A549 (cell line): Measurements from ENCODE around the gene ATP11A. TPM values are rescaled to one million over a fixed set of nuclear protein-coding genes. Genes with fewer than 3 reads are reported as not detected.

ENCODE experiments used
- ATAC-seq, 2 experiments: fragments of 200-7000 bp in 1 of 2; fragments of >200 bp in 1 of 2; cut with Nextera tagmentation in 1 of 2; cut with Tn5 transposase in 1 of 2; 3 replicates each; pipeline versions ENCODE4 v1.8.0 to v1.9.1; 2018 to 2020; ENCODE audit warnings: mild to moderate bottlenecking in 1 of 2, moderate library complexity in 1 of 2
- CTCF ChIA-PET: fragments of 300-600 bp; sonication (Branson Sonifier 250); formaldehyde crosslinking; extraction: SDS; loops from one replicate; lab custom pipeline; 2021; ENCODE audit warnings: antibody characterized with exemption, inconsistent platforms; lab: Yijun Ruan, JAX
- POLR2A ChIA-PET: fragments of 350-600 bp; formaldehyde crosslinking; extraction: SDS; loops from one replicate; lab custom pipeline; 2021; ENCODE audit warnings: antibody characterized with exemption, inconsistent platforms; lab: Yijun Ruan, JAX
- DNase-seq, 2 experiments: peaks; one replicate each; pipeline versions ENCODE4 v3.0.0 to v3.0.0-alpha.2; 2011 to 2016; ENCODE audit warnings: low read depth in 1 of 2, low spot score in 1 of 2
- FAIRE-seq: peaks from 2 replicates; lab custom pipeline; 2011; peaks lifted over from hg19 to GRCh38; lab: Jason Lieb, UNC
- H3K27ac ChIP-seq, 2 experiments: fragments of >200 bp; sonication (Bioruptor Twin); formaldehyde crosslinking; 3 replicates each; pipeline ENCODE4 v1.5.1; 2016 to 2017
- H3K4me1 ChIP-seq: fragments of >200 bp; sonication (Bioruptor Twin); formaldehyde crosslinking; 3 replicates; pipeline ENCODE4 v1.6.1; 2016
- H3K4me2 ChIP-seq: fragments of >200 bp; sonication (Bioruptor Twin); formaldehyde crosslinking; 3 replicates; pipeline ENCODE4 v1.6.1; 2016
- H3K4me3 ChIP-seq: fragments of >200 bp; sonication (Bioruptor Twin); formaldehyde crosslinking; 3 replicates; pipeline ENCODE4 v1.5.1; 2016
- H3K9me3 ChIP-seq: fragments of >200 bp; sonication (Bioruptor Twin); formaldehyde crosslinking; 3 replicates; pipeline ENCODE4 v1.6.1; 2016
- CBX8 ChIP-seq: fragments of 200-600 bp; sonication (generic); IDR thresholded peaks from 2 replicates; pipeline ENCODE4 v1.6.1; 2016
- CEBPB ChIP-seq, 2 experiments: fragments of >200 bp in 1 of 2; sonication (Bioruptor Twin) in 1 of 2; formaldehyde crosslinking in 1 of 2; IDR thresholded peaks; 2 replicates each; pipeline ENCODE4 v1.6.1; 2012 to 2016
- CHD2 ChIP-seq: fragments of 150-350 bp; IDR thresholded peaks from 2 replicates; pipeline ENCODE4 v1.6.1; 2014; ENCODE audit warnings: low read length; ENCODE audit not compliant: partially characterized antibody
- EP300 ChIP-seq, 2 experiments: fragments of >200 bp; sonication (Bioruptor Twin); formaldehyde crosslinking; IDR thresholded peaks; 2 replicates in 1 of 2; 3 replicates in 1 of 2; pipeline ENCODE4 v1.6.1; 2016 to 2017
- ESRRA ChIP-seq: fragments of 150-350 bp; IDR thresholded peaks from 2 replicates; pipeline ENCODE4 v1.6.1; 2014; ENCODE audit warnings: mild to moderate bottlenecking, low read length, borderline replicate concordance
- FOSB ChIP-seq: fragments of 250-450 bp; sonication (Bioruptor Pico); IDR thresholded peaks from 2 replicates; pipeline ENCODE4 v1.5.0; 2020; ENCODE audit warnings: mild to moderate bottlenecking, moderate library complexity
- FOXS1 ChIP-seq: fragments of 250-450 bp; sonication (Bioruptor Pico); IDR thresholded peaks from 2 replicates; pipeline ENCODE4 v1.5.0; 2020; ENCODE audit warnings: mild to moderate bottlenecking, moderate library complexity
- GATA3 ChIP-seq: IDR thresholded peaks from 2 replicates; pipeline ENCODE4 v1.6.1; 2012; ENCODE audit warnings: borderline replicate concordance
- HOXA7 ChIP-seq: fragments of 250-450 bp; sonication (Bioruptor Pico); IDR thresholded peaks from 2 replicates; pipeline ENCODE4 v1.5.0; 2020; ENCODE audit warnings: mild to moderate bottlenecking, moderate library complexity
- HOXB5 ChIP-seq: fragments of 250-450 bp; sonication (Bioruptor Pico); IDR thresholded peaks from 2 replicates; pipeline ENCODE4 v1.5.0; 2020; ENCODE audit warnings: mild to moderate bottlenecking, moderate library complexity
- JUN ChIP-seq, 2 experiments: fragments of >200 bp; sonication (Bioruptor Twin); formaldehyde crosslinking; IDR thresholded peaks; 2 replicates in 1 of 2; 3 replicates in 1 of 2; pipeline ENCODE4 v1.6.1; 2016 to 2017
- JUNB ChIP-seq: fragments of >200 bp; sonication (Bioruptor Twin); formaldehyde crosslinking; IDR thresholded peaks from 2 replicates; pipeline ENCODE4 v1.6.1; 2016
- KDM1A ChIP-seq: fragments of 200-600 bp; sonication (generic); IDR thresholded peaks from 2 replicates; pipeline ENCODE4 v1.6.1; 2016; ENCODE audit warnings: low read depth, mild to moderate bottlenecking
- KDM5A ChIP-seq: fragments of 200-600 bp; sonication (generic); IDR thresholded peaks from 2 replicates; pipeline ENCODE4 v1.6.1; 2016; ENCODE audit warnings: antibody characterized with exemption, mild to moderate bottlenecking
- NFE2L2 ChIP-seq: fragments of 150-350 bp; conservative IDR thresholded peaks from 2 replicates; pipeline ENCODE4 v1.6.1; 2014; ENCODE audit warnings: low read length
- NPAS2 ChIP-seq: fragments of 250-450 bp; sonication (Bioruptor Pico); IDR thresholded peaks from 2 replicates; pipeline ENCODE4 v1.8.0; 2022; ENCODE audit warnings: mild to moderate bottlenecking, moderate library complexity, borderline replicate concordance
- PHF8 ChIP-seq: fragments of 200-600 bp; sonication (generic); IDR thresholded peaks from 2 replicates; pipeline ENCODE4 v1.6.1; 2016; ENCODE audit warnings: low read depth, mild to moderate bottlenecking, antibody characterized with exemption, moderate library complexity, borderline replicate concordance
- POLR2A ChIP-seq: IDR thresholded peaks from 2 replicates; pipeline ENCODE4 v1.6.1; 2012; ENCODE audit warnings: mild to moderate bottlenecking, low read length
- RCOR1 ChIP-seq: fragments of 150-350 bp; IDR thresholded peaks from 2 replicates; pipeline ENCODE4 v1.6.1; 2014; ENCODE audit warnings: antibody characterized with exemption, low read length, low read depth
- RFX5 ChIP-seq: fragments of 450-650 bp; IDR thresholded peaks from 2 replicates; pipeline ENCODE4 v1.7.1; 2014; ENCODE audit warnings: antibody characterized with exemption, mild to moderate bottlenecking, moderate library complexity
- SREBF2 ChIP-seq: fragments of 450-650 bp; IDR thresholded peaks from 2 replicates; pipeline ENCODE4 v1.6.1; 2014; ENCODE audit warnings: mild to moderate bottlenecking, moderate library complexity
- TFCP2L1 ChIP-seq: fragments of 250-450 bp; sonication (Bioruptor Pico); IDR thresholded peaks from 2 replicates; pipeline ENCODE4 v1.5.0; 2021; ENCODE audit warnings: mild to moderate bottlenecking
- WGBS: methylation state at CpG from one replicate; pipeline ENCODE4 v1.1.6; 2017; ENCODE audit errors: missing lambda C conversion rate; 5-methylcytosine and 5-hydroxymethylcytosine counted together
- polyA plus RNA-seq, 4 experiments: library from polyadenylated mRNA; depleted of rRNA in 3 of 4; stranded (reverse); fragments of >200 nt; fragmentation: RNase III in 1 of 4; extraction: RNeasy Plus Mini Kit Qiagen cat#74134 plus additional on column Dnase treatment in 1 of 4; gene quantifications; 2 replicates in 3 of 4; 3 replicates in 1 of 4; pipeline ENCODE4 v1.2.3, GENCODE V29; 2011 to 2017
- TF ChIP-seq, protein P1 (sequence below): fragments of 200-600 bp; sonication (generic); IDR thresholded peaks from 2 replicates; pipeline ENCODE4 v1.6.1; 2016; ENCODE audit warnings: antibody characterized with exemption, mild to moderate bottlenecking, moderate library complexity
- TF ChIP-seq, protein P2 (sequence below): fragments of >200 bp; sonication (Bioruptor Twin); formaldehyde crosslinking; IDR thresholded peaks from 3 replicates; pipeline ENCODE4 v1.6.1; 2016
- TF ChIP-seq, protein P3 (sequence below): fragments of 450-650 bp; IDR thresholded peaks from 2 replicates; pipeline ENCODE4 v1.6.1; 2014; ENCODE audit warnings: antibody characterized with exemption
- TF ChIP-seq, protein P4 (sequence below): fragments of >200 bp; sonication (Bioruptor Twin); formaldehyde crosslinking; IDR thresholded peaks from 2 replicates; pipeline ENCODE4 v1.6.1; 2016

ATP11A gene
- polyA plus RNA-seq, 2 of the 4 experiments (the other 2 are of a cell fraction): 4.1 to 8.0 TPM

DNA sequence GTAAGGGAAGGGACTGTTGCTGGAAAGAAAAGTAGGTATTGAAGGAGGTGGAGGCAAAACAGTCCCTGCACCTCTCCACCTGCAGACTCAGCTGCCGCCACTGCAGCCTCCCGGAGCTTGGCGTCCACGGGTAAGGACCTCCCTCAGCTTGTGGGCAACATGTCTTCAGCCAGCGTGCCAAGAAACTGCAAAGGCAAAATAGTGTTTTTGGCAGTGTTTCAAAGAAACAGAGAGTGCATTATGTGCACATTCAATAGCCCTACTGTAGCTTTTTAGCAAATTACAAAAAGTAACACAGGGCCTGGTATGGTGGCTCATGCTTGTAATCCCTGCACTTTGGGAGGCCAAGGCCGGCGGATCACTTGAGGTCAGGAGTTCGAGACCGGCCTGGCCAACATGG lies 57.4 kb downstream of the ATP11A start:
- Histone ChIP-seq H3K27ac (no peak overlapping the region), H3K4me1 (no peaks in the 10 kb centered on the region), H3K4me3 (no peak overlapping the region), H3K4me2 (no peak overlapping the region), H3K9me3 (no peaks in the 10 kb centered on the region)
- ChIA-PET CTCF (no interaction called here), POLR2A (no interaction called here)
- FAIRE-seq: no peak
- 80% methylated on average over 9 of the region's 9 CpGs for WGBS
- DNase-seq: no peak
- no peak for TF ChIP-seq KDM5A
- TF ChIP-seq, protein P1, sequence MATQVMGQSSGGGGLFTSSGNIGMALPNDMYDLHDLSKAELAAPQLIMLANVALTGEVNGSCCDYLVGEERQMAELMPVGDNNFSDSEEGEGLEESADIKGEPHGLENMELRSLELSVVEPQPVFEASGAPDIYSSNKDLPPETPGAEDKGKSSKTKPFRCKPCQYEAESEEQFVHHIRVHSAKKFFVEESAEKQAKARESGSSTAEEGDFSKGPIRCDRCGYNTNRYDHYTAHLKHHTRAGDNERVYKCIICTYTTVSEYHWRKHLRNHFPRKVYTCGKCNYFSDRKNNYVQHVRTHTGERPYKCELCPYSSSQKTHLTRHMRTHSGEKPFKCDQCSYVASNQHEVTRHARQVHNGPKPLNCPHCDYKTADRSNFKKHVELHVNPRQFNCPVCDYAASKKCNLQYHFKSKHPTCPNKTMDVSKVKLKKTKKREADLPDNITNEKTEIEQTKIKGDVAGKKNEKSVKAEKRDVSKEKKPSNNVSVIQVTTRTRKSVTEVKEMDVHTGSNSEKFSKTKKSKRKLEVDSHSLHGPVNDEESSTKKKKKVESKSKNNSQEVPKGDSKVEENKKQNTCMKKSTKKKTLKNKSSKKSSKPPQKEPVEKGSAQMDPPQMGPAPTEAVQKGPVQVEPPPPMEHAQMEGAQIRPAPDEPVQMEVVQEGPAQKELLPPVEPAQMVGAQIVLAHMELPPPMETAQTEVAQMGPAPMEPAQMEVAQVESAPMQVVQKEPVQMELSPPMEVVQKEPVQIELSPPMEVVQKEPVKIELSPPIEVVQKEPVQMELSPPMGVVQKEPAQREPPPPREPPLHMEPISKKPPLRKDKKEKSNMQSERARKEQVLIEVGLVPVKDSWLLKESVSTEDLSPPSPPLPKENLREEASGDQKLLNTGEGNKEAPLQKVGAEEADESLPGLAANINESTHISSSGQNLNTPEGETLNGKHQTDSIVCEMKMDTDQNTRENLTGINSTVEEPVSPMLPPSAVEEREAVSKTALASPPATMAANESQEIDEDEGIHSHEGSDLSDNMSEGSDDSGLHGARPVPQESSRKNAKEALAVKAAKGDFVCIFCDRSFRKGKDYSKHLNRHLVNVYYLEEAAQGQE: no peak
- TF ChIP-seq, protein P2, sequence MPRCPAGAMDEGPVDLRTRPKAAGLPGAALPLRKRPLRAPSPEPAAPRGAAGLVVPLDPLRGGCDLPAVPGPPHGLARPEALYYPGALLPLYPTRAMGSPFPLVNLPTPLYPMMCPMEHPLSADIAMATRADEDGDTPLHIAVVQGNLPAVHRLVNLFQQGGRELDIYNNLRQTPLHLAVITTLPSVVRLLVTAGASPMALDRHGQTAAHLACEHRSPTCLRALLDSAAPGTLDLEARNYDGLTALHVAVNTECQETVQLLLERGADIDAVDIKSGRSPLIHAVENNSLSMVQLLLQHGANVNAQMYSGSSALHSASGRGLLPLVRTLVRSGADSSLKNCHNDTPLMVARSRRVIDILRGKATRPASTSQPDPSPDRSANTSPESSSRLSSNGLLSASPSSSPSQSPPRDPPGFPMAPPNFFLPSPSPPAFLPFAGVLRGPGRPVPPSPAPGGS: no peak
- no peak for TF ChIP-seq EP300 (IDR thresholded peaks at IDR 0.05)
- no peak for TF ChIP-seq CEBPB (IDR thresholded peaks at IDR 0.05)
- no peak for TF ChIP-seq FOSB
- TF ChIP-seq, protein P3, sequence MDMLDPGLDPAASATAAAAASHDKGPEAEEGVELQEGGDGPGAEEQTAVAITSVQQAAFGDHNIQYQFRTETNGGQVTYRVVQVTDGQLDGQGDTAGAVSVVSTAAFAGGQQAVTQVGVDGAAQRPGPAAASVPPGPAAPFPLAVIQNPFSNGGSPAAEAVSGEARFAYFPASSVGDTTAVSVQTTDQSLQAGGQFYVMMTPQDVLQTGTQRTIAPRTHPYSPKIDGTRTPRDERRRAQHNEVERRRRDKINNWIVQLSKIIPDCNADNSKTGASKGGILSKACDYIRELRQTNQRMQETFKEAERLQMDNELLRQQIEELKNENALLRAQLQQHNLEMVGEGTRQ: no peak
- TF ChIP-seq NFE2L2: no peak
- no peak for TF ChIP-seq KDM1A
- no peak for TF ChIP-seq TFCP2L1
- TF ChIP-seq POLR2A: no peak
- no peak for TF ChIP-seq SREBF2
- TF ChIP-seq GATA3: no peak
- TF ChIP-seq NPAS2 (CRISPR knock-in tag): no peak
- ATAC-seq: no peak

DNA sequence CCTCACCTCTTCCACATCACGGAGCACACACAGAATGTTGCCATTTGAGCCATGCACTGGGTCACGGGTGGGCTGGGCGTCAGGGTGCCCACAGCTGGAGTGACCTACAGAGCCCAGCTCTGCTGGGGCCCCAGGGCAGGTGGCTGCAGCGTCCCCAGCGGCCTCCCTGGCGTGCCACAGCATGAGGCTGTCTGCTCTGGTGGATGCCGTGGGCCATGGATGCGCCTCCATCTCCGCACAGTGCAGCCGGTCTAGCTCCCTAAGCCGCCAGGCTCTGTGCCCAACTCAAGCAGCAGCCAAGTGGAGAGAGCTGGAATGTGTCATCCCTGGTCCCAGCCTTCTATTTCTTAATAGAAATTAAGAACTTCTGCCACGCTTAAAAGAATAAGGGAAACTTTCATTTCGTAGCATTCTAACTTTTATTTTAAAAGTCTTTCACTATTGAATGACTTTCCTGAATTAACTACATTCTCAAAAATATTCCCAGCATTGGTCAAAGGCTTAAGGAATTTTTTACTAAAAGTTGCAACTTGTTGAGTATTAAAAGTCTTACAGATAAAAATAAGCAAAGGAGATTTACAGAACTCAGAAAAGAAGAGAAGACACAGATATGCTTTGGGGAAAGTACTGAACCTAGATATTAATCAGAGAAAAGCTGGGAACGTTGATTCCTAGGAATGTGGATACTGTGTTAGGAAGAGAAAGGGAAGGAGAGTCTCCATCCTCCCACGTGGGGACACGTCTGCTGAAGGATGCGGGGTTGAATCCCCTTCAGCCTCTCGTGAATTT lies 59.3 kb downstream of the ATP11A start:
- ATAC-seq (no peak), FAIRE-seq (no peak), DNase-seq (no peak)
- Histone ChIP-seq H3K4me2 (no peak overlapping the region), H3K4me1 (0 out of 3 replicates have a peak, but pooled peaks cover 2% of the 10 kb centered on the region), H3K27ac (no peak overlapping the region), H3K4me3 (no peak overlapping the region)
- WGBS: 82% methylated on average over 11 of the region's 18 CpGs
- TF ChIP-seq CHD2 (no peak), CBX8 (no peak), FOSB (no peak), FOXS1 (no peak), HOXA7 (CRISPR knock-in tag) (no peak), JUN (IDR thresholded peaks at IDR 0.05) (no peak), PHF8 (no peak), HOXB5 (no peak), ESRRA (no peak), POLR2A (no peak), TFCP2L1 (no peak), RFX5 (no peak), RCOR1 (no peak), NFE2L2 (no peak), JUNB (no peak)
- TF ChIP-seq, protein P4, sequence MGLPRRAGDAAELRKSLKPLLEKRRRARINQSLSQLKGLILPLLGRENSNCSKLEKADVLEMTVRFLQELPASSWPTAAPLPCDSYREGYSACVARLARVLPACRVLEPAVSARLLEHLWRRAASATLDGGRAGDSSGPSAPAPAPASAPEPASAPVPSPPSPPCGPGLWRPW: no peak
- TF ChIP-seq, all 56 proteins: peak for 0
- ChIA-PET CTCF (interaction anchor here (0.6 kb wide), 1 partner anchor 103 kb away, joined by 3 read pairs; no protein-coding TSS in a partner anchor), POLR2A (no interaction called here)
- H3K9me3 ChIP-seq: no peaks in the 10 kb centered on the region
